D721Med (cell line): Measurements from ENCODE around the gene DZIP1L.

Experiments
- DNase-seq: peaks from one replicate; pipeline ENCODE4 v3.0.0; 2011; ENCODE audit warnings: low spot score; ENCODE audit not compliant: insufficient read length
- FAIRE-seq: peaks from 2 replicates; lab custom pipeline; 2011; peaks lifted over from hg19 to GRCh38; lab: Jason Lieb, UNC
- TF ChIP-seq, protein P1 (sequence below): IDR thresholded peaks from 2 replicates; pipeline ENCODE4 v1.5.1; 2012; ENCODE audit warnings: mild to moderate bottlenecking, control low read depth; ENCODE audit not compliant: insufficient read depth; ENCODE audit errors: missing control alignments

DZIP1L gene

DNA sequence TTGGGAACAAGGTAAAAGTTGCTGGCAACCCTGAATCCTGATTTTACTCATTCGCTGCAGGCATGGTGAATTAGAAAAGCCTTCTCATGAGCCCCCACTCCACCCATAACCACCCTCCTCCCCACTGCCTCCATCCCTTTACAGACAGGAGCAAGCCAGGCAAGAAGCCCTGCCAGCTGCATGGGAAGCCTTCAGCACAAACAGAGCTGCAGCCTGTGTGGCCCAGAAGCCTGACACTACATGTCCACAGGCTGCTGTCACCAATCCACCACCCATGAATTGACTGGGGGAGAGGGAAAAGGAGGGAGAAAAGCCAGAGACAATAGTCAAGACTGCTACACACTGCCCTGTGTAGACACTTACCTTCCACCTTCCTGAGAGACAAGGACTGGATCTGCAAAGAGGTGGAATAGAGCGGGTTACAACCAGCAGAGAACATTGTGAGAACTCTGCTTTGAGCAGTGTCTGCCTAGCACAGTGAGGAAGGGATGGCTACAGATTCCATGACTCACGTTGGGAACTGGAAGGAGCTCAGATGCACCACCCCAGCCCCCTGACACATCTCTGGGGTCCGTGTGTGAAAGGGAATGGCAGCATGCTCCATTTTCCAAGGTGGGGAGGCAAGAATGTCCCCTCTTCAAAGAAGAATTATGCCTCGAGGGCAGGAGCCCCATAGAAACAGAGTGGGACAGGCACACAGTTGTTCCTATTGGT lies 33.9 kb downstream of the DZIP1L start:
- DNase-seq (no peak), FAIRE-seq (no peak)
- TF ChIP-seq, protein P1, sequence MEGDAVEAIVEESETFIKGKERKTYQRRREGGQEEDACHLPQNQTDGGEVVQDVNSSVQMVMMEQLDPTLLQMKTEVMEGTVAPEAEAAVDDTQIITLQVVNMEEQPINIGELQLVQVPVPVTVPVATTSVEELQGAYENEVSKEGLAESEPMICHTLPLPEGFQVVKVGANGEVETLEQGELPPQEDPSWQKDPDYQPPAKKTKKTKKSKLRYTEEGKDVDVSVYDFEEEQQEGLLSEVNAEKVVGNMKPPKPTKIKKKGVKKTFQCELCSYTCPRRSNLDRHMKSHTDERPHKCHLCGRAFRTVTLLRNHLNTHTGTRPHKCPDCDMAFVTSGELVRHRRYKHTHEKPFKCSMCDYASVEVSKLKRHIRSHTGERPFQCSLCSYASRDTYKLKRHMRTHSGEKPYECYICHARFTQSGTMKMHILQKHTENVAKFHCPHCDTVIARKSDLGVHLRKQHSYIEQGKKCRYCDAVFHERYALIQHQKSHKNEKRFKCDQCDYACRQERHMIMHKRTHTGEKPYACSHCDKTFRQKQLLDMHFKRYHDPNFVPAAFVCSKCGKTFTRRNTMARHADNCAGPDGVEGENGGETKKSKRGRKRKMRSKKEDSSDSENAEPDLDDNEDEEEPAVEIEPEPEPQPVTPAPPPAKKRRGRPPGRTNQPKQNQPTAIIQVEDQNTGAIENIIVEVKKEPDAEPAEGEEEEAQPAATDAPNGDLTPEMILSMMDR = no peak

DNA sequence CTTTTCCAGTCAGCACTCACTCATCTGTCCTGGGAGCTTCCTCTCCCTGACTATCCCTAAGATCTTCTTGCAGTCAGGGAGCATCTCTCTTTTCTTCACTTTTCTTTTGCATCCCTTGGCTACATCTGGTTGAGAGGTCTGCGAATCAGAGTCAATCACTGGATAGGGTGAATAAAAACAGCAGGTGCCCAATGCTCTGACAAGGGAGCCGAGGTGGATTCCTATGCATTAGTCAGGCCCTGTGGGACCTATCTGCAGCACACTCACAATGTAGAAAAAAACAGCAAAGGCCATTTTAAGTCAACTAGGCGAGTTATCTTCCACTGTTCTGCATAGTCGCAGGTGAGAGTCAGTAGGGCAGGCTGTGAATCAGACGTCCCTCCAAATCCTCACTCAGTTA lies 35.5 kb downstream of the DZIP1L start:
- no peak for FAIRE-seq
- no peak for DNase-seq
- TF ChIP-seq, protein P1 = no peak

DNA sequence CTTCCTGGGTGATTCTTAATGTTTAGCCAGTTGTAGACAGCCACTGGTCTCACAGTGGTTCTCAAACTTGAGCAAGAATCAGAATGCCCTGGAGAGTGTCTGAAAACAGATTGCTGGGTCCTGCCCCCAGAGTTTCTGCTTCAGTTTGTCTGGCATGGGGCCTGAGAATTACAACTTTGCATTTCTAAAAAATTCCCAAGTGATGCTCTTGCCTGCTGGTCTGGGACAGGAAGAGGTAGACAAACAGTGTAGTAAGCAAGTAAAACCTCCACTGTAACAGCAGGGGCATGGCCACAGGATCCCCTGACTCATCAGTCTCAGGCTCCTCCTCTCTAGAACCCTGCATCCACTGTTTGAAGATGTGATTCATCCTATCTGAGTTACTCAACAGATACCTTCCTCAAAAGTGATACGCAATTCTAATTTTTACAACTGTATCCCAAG lies 36.5 kb downstream of the DZIP1L start:
- DNase-seq (no peak), FAIRE-seq (no peak)
- TF ChIP-seq, protein P1 = no peak

DNA sequence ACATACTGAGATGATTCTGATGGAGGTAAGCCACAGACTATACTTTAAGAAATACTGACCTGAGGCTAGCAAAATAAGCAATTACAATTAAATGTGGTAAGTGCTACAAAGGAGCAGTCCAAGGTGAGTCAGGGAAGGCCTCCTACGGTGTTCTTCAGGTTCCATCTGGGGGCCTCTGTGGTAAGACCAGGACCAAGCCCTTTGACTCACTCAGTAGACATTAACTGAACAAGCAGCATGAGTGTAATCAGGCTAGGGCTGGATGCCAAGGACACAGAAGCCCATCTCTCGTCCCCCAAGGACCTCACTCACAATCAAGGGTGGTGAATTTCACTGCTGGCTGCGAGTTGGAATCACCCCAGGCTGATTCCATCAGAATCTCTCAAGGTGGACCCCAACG lies 37.3 kb downstream of the DZIP1L start:
- FAIRE-seq = no peak
- no peak for DNase-seq
- TF ChIP-seq, protein P1 = no peak

DNA sequence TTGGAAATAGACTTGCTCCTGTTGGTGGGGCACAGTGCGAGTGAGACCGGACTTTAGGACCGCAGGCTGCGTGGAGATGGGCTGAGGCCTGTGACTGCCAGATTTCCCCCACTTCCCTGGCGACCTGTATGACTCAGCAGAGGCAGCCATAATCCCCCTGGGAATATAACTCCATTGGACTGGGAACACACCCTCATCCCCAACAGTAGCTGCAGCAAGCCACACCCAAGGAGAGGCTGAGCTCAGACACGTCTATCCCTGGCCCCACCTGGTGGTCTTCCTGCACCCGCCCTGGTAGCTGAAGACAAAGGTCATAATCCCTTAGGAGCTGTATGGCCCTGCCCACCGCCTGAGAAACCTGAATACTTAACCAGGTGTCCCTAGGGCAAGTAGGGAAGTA lies 42.6 kb downstream of the DZIP1L start:
- TF ChIP-seq, protein P1 = no peak
- FAIRE-seq (no peak), DNase-seq (no peak)

DNA sequence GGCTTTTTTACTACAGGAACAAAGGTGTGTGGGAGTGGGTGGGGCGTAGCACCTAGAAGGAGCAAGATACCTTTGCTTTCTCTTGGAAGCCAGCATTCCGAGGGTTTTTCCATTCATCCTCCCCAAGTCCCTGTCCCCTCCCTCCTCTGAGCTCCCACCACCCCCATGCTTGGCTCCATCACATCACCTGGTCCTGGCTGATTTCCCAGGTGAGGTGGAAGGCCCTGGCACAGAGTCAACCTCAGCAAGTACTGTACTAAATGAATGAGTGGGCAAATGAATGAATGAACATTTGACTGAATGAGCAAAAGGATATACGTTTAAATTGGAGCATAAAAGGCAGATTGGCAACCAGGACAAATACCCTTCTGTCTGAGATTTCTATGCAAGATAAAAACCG lies 45.4 kb downstream of the DZIP1L start:
- TF ChIP-seq, protein P1 = no peak
- DNase-seq (no peak), FAIRE-seq (no peak)

DNA sequence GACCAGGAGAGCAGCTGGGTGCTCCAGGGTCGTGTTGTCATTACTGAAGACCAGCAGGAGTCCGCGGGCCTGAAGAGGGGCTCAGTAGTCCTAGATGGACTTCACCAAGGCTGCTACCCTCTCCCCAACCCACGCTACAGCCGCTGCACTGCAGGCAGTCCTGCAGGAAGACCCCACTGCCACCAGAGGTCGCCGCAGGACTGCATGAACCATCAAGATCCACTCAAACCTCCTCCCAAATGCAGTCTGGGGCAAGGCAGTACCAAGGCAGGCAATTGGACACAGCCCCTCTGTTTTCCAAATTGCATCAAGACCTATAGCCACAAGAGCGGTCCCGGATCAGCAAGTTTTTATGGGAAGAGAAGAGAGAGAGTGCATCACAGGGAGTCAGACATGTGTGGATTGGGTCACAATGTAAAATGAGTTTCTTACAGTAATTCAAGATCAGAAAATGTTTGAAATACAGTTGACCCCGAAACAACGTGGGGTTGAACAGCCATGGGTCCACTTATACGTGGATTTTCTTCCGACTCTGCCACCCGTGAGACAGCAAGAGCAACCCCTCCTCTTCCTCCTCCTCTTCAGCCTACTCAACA lies 46.7 kb downstream of the DZIP1L start:
- FAIRE-seq (no peak), DNase-seq (peak; percentile 86)
- TF ChIP-seq, protein P1 = peak; percentile 99
